NCI-H146 (cell line): ENCODE results near the gene PLA2G2F.

ENCODE experiments used
- DNase-seq: peaks from one replicate; lab custom pipeline; 2025; lab: John Stamatoyannopoulos, UW

Gene PLA2G2F

DNA sequence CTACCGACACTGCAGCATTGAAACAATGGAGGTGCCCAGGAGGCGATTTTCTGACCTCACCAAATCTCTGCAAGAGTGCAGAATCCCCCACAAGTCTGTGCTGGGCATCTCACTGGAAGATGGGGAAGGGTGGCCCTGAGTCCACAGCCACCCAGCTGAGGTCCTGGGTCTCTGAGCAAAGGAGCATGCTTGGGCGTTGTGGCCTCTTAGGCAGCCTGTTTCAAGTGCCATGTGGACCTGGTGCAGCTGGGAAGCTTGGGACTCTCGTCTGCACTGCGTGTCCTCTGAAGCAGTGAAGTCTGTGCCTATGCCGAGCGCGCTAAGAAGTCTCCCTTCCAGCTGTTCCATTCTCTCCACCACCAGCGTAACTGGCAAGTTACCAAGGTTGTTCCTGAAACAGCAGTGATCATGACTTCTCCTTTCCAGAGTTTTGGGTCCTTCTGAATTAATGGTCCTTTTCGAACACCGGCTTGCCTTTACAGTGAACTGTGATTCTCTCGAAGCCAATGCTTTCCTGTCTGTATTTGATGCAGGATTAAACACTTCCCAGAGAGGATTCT is 52.2 kb downstream of the PLA2G2F start:
- no peak for DNase-seq

DNA sequence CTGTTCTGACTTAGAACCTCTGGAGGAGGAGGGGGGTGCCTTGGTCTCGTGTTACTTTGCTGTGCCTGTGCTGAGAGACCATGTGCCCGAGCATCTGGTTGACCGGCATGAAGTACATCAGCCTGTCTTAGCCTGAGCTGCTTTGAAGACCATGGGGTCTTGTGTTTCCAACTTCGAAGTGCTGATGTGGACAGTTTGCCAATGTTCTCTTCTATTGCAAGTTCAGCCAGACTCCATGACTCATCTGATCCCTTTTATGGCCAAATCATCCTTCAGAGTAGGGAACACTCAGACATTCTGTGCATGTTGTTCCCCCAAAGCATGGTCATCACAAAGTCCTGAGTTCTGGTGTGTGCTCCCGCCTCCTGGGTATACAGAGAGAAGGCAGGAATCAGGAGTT is 53.2 kb downstream of the PLA2G2F start:
- DNase-seq, result no peak

DNA sequence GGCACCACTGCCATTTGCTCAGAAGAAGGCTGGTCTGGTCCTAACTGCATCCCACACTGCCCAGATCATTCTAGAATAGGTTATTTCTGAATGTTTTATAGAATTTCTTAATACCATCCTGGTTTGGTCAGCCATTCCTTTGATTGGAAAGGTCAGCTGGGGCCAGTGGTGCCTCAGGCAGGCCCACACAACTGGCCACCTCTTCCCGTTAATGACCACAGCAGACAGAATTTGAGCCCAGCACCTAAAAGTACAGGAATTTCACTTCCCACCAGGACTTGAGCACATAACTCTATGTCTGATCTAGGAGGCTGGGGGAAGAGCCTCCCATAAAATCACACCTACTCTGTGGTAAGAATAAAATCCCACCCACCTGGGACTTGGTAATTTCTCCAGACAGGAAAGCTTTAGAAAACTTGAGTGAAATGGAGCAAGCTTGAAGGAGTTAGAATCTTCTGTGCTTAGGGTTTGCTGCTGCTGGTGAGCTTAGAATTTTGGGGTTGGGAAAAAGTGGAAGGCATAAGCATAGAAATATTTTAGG is 53.8 kb downstream of the PLA2G2F start:
- DNase-seq, result no peak

DNA sequence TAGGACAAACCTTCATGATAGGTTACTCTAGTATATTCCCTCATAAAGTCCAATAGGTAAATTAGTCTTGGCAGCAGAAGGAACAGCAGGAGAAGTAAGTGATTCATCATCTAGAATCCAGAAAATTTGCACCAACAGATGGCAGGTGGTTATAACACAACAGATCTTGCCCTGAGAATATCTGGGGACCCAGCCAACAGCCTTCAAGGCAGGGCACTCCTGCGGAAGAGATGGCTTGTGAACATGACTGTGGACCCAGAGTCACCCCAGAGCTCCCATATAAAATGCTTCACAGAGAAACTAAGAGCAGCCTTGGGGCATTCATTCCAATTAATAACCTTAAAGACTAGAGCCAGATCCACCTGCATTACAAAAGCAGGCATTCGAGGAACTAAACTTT is 55.1 kb downstream of the PLA2G2F start:
- DNase-seq, result no peak

DNA sequence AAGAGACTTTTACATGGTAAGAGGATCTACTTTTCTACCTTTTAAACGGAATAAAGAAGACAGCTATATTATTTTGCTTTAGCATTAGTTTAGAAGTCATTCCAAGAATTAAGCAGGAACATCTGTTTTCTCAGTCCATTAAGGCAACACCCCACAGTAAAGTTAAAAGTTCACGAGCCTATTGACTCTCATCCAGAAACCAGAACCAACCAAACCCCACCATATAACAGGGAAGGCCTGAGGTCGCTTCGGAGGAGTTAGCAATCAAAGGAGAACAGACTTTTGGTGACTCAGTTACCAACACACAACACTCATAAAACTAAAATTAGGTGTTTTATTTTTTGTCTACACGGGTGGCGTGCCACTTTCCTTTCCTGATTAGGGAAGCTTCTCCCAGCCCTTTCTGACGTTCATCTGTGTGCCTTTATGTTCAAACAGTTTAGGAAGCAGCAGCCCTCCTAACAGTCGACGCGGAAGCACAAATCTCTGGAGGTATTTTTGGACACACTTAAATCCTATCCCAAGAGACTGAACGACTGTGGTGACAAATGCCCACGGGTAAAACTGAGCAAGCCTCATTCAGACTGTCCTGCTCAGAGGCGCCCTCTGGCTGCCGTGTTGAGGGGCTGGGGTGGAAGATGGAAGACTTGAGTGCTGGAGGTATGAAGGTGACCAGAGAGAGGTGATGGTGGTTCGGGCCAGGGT is 55.8 kb downstream of the PLA2G2F start:
- DNase-seq, result peak; percentile 3

DNA sequence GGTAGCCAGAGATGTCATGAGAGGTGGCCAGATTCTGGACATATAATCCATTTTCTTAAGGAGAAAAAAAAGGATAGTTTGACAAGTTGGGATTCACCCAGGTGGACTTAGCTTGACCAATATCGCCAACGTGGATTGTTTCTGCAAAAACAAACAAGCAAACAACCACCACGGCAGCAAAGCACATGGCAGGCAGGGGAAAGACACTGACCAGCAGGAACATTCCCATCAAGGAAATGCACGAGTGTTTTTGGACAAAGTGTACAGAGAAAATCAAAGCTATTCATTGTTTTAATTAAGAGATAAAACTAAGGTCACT is 56.3 kb downstream of the PLA2G2F start:
- DNase-seq, result no peak

DNA sequence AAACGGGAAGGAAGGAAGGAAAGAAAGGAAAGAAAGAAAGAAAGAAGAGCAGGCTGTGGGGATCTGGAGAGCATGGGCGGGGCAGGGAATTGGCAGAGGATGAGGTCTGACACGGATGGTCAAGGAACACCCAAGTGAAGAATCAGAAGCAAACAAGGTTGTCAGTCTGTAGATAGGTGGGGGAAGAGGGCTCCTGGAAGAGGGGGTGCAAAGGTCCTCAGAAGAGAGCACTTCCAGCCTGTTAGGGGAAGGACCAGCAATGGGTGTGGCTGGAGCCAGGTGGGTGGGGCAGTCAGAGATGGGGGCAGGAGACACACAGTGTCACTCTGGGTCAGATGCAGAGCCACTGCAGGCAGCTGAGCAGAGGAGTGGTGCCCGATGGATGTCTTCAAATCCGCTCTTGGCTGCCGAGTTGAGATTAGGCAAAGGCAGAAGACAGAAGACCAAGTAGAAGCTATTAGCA is 58.2 kb downstream of the PLA2G2F start:
- no peak for DNase-seq

DNA sequence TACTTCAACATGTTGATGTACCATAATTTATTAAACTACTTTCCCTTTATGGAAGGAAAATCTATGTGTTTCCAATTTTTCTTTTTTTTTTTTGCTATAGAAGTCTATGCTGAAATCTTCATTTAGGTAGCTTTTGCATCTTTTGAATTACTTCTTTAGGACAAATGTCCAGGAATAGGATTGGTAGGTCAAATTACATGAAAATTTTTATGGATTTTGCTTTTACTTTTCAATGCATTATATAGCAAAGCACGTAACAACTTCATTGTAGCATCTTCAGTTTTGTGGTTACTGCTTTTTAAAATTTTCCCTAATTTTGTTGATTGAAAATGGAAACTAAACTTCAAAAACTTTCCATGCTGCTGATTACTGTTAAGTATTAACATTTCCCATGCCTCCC is 59.2 kb downstream of the PLA2G2F start:
- no peak for DNase-seq

DNA sequence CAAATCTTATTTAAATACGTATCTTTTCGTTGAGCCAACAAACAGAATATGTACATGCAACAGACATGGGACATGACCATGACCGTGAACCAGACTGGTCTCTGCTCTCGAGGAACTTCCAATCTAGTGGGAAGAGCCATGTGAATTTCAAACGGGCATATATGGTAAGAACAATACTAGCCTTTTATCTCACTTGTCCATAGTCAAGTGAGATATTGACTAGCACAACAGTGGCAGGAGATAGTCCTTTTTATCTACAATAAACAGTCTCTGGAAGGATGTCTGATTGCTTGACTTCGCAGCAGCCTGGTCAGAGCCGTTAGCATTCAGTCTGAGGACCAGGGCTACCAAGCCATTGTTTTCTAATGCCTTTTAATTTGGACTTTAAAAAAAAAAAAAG is 59.8 kb downstream of the PLA2G2F start:
- DNase-seq, result no peak

DNA sequence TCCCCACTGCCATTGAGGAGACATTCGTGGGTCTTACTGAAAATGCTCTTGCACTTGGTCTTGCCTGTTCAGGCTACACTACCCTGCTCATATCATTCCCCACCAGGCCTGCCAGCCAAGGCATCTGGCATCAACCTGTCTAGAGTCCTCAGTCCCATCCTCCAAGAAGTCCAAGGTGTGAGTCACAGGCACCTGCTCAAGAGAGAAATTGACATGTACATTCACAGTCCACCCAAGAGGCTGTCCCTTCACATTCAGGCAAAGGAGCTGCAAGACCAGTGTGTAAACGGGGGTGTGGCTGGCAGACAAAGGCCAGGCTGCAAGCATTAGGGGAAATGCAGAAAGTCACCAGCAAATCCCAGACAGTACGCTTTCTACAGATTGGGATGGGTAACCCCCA is 60.3 kb downstream of the PLA2G2F start:
- DNase-seq, result no peak

DNA sequence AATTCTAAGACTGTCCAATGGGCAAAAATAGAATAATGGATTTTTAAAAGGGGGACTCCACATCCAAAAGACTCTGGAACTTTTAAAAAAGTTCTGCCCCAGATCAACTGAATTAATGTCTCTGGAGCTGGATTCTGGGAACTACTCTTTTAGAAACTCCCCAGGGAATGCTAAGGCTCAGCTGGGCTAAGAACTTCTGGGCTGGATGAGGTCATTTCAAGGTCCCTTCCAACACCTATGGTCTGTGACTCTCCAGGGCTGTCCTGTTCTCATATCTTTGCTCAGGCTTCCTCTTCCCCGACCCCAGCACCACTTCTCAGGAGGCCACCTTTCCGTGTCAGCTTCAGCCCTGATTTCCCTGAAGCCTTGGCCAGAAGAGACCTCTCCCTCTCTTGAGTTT is 60.7 kb downstream of the PLA2G2F start:
- DNase-seq, result no peak
